HG03025 (cell line): ENCODE results near the gene LRRC59.
"Not testable (repeated sequence)": the region's sequence is repeated elsewhere in the genome, so short reads cannot be mapped to it uniquely, and the experiment has no call there.

Experiments
- ATAC-seq: cut with Tn5 transposase; IDR thresholded peaks from one replicate; pipeline ENCODE4 v1.9.1; 2021; ENCODE audit warnings: mild to moderate bottlenecking, moderate library complexity; ENCODE audit not compliant: unreplicated experiment, low FRiP score

Gene LRRC59

GRCh38 chr17:50397111-50397918 lies at the start of gene LRRC59:
LRRC59 (minus strand) TSS chr17:50397523; CDS start chr17:50397317, 206 bp downstream.
- ATAC-seq = peak; percentile 90

- no peak for ATAC-seq
These were observed 48.5 kb upstream of the LRRC59 start for GRCh38 chr17:50445730-50446325.

DNA sequence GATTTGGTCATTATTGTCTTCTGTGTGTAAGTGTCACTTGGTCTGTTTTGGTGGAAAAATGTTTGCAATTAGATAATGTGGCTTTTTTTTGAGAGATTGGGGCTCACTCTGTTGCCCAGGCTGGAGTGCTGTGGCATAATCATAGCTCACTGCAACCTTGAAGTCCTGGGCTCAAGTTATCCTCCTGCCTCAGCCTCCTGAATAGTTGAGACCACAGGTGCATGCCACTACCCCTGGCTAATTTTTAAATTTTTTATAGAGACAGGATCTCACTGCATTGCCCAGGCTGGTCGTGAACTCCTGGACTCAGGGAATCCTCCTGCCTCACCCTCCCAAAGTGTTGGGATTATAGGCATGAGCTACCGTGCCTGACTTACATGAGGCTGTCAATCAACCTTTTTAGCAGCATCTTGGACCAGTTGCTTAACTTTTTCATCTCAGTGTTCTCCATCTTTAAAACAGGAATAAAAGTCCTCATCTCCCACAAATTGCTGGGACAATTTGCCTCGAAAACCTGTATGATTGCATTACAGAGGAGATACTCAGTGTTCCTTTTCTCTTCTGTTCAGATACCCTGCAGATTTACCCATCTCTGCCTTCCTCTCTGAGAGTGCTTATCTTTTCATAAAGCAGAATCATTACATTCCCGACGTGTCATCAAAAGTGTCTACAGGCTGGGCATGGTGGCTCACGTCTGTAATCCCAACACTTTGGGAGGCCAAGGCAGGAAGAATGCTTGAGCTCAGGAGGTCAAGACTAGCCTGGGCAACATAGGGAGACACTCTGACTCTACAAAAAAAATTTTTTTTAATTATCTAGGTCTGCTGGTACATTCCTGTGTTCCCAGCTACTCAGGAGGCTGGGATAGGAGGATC lies 47.8 kb upstream of the LRRC59 start:
- no peak for ATAC-seq

- no peak for ATAC-seq
These were observed 46.2 kb upstream of the LRRC59 start for GRCh38 chr17:50443505-50443974.

- ATAC-seq = no peak
These were observed 43.8 kb upstream of the LRRC59 start for GRCh38 chr17:50440838-50441829.

GRCh38 chr17:50440172-50440837 lies 43.0 kb upstream of the LRRC59 start:
- ATAC-seq = no peak

DNA sequence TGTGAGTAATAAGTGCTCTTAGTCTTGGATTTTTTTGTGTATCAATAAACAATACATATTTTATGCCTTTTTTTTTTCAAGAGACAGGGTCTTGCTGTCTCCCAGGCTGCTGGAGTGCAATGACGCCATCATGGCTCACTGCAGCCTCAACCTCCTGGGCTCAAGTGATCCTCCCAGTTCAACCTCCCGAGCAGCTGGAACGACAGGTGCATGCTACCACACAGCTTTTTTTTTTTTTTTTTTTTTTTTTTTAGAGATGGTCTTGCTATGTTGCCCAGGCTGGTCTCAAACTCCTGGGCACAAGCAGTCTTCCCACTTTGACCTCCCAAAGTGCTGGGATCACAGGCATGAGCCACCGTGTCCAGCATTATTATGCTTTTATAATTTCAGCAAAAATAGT lies 41.7 kb upstream of the LRRC59 start:
- ATAC-seq = no peak

DNA sequence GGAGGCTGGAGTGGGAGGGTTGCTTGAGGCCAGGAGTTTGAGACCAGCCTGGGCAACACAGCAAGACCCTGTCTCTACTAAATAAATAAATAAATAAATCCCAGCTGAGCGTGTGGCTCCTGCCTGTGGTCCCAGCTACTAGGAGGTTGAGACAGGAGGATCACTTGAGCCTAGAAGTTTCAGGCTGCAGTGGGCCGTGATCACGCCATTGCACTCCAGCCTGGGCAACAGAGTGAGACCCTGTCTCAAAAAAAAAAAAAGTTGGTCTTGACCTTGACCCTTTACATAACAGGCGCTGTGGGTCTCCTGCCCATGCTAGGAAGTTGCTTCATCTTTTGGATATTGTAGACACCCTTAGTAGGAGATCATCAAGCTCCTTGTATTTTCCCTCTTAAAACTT lies 40.1 kb upstream of the LRRC59 start:
- no peak for ATAC-seq

DNA sequence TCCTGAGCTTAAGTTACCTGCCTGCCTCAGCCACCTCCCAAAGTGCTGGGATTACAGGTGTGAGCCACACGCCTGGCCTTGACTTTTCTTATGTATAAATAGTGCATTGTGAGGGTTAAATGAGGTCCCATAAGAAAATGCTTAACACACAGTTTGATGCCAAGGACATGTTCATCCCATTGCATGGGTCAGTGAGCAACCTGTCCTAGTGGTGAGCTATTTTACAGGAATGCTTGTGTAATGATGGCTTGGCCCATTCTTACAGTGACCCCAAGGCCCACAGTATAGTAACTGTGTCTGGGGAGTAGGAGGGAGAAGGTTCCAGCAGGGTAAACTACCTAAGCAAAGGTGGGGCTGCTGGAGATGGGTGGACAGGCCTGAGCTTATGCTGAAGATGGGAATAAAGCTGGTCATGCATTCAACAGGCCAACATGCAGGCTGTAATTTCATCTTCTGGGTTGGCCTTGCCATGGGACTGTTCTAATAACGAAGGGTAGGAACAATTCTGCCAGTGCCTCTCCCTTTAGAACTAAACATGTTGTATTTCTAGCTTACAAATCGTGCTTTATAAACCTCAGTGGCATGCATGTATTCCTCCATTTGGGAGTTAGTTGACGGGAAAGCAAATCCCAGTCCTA lies 34.9 kb upstream of the LRRC59 start:
- ATAC-seq = no peak

GRCh38 chr17:50430821-50431618 lies 33.7 kb upstream of the LRRC59 start:
- ATAC-seq = no peak

- no peak for ATAC-seq
These were observed 32.5 kb upstream of the LRRC59 start for GRCh38 chr17:50429793-50430192.

- no peak for ATAC-seq
These were observed 31.6 kb upstream of the LRRC59 start for GRCh38 chr17:50428831-50429424.

DNA sequence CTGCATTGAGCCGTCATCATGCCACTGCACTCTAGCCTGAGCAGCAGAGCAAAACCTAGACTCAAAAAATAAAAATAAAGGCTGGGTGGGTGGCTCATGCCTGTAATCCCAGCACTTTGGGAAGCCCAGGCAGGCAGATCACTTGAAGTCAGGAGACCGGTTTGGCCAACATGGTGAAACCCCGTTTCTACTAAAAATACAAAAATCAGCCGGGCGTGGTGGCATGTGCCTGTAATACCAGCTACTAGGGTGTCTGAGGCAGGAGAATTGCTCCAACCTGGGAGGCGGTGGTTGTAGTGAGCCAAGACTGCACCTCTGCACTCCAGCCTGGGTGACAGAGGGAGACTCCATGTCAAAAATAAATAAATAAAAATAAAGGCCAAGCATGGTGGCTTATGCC lies 30.8 kb upstream of the LRRC59 start:
- ATAC-seq = not testable (repeated sequence)

DNA sequence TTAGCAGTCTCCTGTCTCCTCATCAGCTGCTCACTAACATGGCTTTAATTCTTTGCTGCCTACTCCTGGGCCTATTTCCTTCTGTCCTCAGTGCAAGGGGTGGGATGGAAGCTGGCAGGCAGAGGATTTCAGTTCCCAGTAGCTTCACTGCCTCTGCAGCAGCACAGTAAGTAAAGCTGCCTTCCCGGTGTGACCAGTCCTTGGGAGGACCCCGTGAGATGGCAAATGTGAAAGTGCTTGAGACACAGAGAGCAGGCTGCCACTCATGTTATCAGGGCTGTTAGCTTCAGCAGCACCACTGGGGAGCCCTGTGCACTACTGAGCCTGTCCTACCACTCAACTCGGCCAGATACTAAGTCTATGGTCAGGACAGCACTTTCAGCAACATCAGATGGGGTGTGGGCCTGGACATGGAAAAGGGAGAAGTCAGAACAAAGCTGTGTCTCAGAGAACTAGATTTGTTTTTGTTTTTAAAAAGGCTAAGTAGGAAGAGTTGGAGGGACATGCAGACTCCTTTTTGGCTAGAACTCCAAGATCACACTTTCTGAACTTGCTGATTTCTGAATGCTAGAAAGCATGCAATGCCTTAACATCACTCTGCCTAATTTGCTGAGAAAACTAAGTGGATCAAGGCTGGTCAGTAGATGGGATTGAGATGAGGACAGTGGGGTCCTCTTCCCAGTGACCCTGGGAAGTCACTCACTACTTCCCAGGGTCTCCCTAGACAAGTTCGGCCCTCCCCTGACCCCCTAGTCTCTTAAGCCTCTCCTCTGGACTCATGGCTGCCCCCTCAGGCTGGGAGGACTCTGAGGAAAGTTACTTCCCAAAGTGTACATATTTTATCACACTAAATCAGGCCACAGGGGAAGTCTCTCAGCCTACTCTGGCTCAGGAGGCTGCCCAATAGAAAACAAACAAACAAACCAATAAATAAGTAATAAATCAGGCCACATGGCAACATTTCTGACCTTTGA lies 29.8 kb upstream of the LRRC59 start:
- ATAC-seq = no peak

- no peak for ATAC-seq
These were observed 29.1 kb upstream of the LRRC59 start for GRCh38 chr17:50426472-50426782.

- ATAC-seq = no peak
These were observed 28.6 kb upstream of the LRRC59 start, which contains the start of gene ACSF2 for GRCh38 chr17:50425682-50426471. ACSF2 (plus strand) TSS chr17:50426218; CDS start chr17:50426262, 44 bp downstream.
